Activated naive CD8-positive, alpha-beta T cell treated with anti-CD3 and anti-CD28 coated beads, Interleukin-2, amount 50 U/mL, for 16 hours (primary cell): ENCODE measurements around the gene SELENOO.

ENCODE experiments used
- DNase-seq: peaks from one replicate; pipeline ENCODE4 v3.0.0-alpha.2; 2020; ENCODE audit warnings: low read depth, low spot score

SELENOO gene

DNA sequence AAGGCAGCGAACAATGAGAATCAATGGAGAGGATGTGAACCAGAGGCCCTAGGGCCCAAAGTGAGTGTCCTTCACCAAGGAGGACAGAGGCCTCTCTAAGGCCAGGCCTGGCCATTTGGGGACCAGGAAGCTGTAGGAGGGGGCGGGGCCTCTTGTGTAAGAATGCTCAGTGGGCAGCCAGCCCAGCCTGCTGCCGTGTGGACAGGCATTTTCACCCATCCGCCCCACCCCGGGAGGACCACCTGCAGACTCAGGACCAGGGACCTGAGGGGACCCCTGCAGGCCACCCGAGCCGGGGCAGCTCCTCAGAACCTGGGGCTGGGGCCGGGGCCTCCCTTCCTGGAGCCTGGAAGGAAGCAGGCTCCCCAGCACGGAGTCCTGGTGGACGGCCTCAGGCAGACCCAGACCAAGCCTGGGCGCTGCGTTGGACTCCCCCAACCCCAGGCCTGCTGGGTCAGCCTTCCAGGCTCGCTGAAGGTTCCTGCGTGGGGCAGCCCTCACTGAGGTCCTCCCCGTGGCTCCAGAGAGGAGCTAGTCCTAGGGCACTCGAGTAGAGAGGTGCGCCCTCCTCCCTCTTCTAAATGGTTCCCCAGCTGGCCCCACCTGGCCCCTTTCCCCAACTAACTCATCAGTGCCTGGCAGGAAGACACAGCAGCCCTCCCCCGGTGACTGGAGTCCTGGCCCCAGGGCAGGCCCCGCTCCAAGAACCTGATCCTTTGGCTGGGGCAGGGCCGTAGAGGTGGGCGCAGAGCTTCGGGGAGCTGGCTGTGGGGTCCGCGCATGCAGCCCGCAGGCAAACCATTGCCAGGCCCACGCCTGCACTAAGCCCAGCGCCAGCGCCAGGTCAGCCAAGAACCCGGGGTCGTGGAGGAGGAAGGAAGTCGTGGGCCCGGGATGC, 16.6 kb upstream of the SELENOO start:
- DNase-seq, result no peak

DNA sequence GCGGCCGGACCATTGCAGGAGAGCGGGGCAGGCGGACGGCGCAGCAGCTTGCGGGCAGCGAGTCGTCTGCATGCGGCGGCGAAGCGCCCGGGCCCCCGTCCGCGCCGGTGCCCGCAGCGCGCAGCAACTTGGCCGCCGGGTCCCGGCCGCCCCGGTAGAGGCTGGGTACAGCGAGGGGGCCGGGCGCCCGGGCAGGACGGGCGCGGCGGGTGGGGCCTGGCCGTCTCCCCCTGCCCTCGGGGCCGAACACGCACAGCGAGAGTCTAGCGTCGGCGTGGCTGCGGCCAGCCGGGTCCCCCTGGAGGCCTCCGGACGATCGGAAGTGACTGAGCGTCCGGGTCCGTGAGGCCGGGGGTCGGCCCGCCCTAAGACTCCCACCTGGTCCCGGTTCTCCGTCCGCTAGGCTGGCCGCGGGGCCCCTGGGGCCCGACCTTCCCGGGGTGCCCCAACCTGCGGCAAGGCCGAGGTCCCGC, 15.9 kb upstream of the SELENOO start:
- no peak for DNase-seq

DNA sequence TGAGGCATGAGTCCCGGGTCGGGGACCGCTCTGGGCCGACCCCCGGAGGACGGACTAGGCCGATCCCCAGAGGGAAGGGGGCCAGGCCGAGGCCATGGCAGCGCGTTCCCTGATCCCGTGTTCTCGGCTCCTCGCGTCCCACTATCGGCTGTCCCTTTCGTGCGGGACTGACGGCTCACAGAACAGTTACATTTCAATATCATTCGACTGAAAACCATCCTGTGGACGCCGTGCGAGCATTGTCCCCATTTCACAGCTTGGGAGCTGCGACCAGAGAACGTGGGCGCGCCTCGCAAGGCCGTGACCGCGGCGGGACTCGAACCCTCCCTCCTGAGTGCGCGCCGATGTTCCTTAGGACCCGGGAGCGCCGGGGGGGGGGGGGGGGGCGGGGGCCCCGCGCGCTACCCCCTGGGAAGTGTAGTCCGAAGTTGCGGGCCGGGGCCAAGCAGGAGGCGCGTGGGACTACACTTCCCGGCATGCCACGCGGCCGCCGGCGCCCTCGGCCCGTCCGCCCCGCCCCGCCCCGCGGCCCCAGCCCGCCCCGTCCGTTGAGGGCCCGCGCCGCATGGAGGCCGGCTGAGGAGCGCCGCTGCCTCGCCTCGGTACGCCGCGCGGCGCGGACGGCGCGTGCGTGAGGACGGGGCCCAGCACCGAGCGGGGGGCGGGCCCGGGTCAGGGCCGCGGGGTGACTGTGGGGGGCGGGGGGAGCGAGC, 15.3 kb upstream of the SELENOO start, which contains the start of gene TRABD:
Gene TRABD (plus strand): TSS at position 539 of the 713 bp plus-strand sequence. CDS start 7,148 bp downstream, outside the sequence.
- peak; percentile 74 for DNase-seq

DNA sequence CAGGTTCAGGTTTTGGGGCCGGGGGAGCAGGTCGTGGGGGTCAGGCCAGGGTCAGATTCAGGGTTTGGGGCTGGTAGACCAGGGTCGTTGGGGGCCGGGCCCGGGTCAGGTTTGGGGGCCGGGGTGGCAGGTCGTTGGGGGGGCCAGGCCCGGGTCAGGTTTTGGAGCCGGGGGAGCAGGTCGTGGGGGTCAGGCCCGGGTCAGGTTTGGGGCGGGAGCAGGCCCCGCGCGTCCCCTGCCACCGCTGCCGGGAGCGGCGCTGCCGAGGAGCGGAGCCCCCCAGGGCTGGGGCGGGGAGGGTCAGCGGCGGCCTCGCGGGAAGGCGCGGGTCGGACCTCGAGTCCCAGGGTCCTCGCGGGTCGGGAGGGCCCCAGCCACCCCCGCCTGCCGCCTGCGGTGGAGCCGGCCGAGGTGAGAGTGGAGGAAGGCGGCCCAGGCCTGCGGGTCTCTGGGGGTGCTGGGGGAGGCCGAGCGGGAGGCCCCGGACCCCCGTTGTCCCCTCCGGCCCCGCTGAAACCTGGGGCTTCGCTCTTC, 14.6 kb upstream of the SELENOO start:
- DNase-seq, result no peak

DNA sequence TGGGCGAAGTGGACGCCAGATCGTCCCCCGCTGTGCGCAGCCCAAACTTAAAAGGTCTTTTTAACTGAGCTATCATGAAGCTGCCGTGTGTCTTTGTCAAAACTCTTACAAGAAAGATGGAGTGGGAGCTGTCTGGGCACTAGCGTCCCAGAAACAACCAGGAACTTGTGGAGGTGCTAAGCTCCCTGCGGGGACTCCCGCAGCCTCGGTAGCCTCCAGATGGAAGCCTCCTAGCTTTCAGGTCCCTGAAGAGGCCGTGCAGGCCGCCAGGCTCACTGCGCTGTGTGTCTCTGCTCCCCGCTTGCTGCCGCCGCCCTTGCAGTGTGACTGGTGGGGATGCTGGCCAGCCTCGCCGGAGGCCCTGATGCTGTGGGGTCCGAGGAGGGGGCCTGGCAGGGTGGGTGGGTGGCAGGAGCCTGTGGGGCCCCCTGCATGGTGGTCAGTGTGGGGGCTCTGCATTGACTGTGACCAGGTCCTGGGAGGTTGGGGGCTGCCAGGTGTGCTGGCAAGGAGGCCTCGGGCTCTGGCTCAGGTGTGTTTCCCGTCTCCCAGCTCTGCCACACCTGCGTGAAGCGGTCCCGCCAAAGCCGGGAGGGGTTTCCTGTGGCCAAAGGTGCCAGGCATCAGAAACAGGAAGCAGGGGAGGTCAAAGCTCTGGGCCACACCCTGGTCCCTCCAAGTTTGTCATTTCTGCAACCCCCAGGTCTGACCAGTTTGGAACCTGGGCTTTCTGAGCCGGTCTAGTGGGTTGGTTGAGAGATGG, 13.9 kb upstream of the SELENOO start:
- no peak for DNase-seq

DNA sequence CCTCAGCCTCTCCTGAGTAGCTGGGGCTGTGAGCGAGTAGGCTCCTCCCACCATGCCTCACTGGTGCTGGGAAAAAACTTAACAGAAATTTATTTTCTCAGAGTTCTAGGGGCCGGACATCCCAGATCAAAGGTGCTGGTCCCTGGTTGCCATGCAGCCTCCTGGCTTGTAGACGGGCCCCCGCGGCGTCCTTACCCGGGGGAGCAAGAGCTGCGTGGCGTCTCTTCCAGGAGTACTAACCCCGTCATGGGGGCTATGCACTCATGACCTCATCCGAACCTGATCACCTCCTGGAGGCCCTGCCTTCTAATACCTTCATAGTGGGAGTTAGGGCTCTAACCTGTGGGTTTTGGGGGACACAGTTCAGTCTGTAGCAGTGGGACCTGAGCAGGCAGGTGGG, 12.5 kb upstream of the SELENOO start:
- DNase-seq, result no peak

DNA sequence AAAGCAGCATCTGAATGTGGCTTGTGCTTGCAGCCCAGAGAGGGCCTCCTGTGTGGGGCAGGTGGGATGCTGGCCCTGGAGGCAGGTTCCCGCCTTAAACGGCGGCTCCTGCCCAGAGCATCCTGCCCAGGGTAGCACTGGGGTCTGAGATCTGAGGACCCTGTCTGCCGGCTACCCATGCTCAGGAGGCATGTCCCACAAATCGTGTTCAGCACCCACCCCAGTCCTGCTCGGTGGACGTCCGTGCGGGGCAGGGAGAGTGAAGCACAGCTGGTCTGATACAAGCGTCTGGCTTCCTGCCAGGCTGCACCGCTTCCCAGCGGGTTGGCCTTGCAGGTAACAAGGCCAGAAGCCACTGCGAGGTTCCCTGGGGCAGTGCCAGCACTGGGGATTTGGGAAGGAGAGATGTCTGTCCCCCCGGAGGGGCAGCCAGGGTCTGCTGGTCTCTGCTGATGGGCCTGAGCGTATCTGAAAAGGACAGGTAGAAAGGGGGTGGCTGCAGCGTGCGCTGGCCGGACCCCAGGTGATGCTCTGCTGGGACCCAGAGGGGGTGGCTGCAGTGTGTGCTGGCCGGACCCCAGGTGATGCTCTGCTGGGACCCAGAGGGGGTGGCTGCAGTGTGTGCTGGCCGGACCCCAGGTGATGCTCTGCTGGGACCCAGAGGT, 11.5 kb upstream of the SELENOO start:
- DNase-seq, result no peak

DNA sequence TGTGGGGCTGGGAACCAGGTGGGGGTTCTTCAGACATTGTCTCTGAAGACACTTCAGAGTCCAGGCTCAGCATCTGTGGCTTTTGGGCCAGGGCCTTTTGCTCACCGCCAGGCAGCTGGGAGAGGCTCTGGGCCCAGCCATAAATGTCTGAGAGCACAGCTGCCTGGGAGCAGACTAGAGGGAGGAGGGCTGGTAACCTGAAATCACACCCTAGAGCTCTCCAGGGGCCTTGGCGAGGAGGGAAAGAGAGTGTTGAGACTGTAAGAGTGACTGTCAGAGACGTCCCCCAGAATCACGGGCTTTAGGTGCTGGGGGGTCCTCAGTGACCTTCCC, 11.0 kb upstream of the SELENOO start:
- DNase-seq, result no peak

DNA sequence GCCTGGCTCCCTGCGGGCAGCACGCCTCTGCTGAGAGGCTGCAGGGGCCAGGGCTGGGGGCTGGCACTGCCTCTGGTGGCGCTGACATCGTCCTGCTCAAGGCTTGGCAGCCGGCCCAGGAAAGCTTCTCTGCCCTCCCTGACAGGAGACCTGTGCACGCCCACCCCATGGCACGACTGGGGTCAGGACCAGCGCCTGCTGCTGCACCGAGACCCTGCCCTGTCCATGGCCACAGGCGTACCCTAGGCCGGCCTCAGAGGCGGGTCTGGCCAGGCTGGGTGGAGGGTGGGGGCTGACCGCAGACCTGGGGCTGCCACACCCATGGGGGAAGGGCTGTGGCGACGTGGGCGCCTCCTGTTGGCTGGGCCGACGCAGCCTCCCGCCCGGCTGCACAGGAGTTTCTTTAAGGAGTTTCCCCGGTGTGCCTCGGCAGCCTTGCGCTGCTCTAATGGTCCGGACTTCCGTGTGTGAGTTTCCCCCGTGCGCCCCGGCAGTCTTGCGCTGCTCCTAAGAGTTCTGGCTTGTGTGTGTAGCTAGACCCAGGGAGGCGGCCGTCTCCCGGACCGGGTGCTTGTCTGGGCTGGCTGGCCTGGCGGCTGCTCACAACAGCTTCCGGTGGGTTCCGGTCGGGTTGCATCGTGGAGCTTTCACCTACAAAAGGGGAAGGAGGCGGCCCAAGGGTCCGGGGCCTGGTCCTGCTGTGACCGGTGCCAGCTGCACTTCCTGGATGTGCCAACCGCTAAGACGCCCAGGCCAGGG, 10.4 kb upstream of the SELENOO start:
- peak; percentile 29 for DNase-seq

DNA sequence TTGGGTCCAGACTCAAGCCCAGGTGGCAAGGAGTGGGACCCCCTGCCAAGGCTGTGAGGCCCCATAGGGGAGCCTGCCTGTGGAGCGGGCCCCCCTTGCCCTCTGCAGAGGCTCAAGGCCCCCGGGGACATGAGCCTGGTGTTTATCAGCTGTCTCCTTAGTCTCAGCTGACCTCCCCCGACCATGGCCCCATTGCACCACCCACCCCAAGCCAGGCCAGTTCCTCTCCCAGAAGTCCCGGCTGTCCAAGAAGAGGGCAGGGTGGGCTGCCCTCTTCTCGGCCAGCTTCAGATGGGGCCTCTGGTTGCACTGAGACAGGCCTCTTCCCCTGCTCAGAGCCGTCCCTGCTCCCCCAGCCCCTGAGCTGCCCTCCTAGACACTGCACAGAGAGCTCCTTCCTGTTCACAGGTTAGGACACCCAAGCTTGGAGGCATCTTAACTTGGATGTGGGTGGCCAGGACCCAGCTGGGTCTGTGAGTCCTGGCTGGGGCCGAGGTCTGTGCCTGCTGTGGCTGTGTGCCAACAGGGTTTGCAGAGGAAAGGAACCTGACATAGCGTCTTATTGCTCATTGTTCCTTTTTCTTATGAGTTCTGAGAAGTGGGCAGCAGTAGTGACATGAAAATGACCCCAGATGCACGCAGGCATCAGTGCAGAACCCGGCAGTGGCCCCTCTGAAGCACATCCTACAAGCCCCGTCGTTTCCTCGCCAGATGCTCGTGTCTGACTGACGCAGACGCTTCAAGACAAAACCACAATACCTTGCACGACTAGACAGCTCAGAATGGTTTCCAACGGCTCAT, 9.7 kb upstream of the SELENOO start:
- DNase-seq, result peak; percentile 54

DNA sequence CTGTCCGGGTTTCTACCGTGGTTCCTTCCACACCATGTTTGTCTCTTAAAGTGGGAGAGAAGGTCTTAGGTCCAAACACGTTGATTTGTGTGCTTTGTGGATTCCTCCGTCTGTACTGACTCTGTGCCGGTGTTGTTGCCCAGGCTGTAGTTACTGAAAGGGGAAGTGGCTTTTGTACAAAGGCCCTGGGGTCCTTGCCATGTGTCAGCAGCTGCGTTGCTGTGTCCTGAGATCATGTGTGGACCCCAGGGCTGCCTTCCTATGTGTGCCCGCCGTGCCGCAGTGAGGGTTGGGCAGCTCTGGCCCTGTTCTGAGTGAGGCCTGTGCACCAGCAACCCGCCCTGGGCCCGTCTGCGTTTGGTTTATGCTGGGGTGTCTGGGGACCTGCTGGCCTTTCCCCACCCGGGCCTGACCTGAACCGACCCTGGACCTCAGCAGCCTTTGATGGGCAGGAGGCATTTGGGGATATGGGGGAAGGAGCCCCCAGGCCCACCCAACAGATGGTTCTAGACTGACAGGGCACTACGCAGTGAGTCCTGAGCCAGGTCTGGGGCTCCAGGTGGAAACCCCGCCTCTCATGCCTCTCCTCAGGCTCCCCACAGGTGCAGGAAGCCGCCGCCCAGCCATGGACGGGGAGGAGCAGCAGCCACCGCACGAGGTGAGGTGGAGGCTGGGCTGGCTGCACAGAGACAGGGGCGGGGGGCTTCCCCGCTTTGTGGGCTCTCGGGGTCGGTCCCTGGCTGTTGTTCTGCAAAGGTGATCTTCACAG, 8.2 kb upstream of the SELENOO start:
- DNase-seq, result no peak

DNA sequence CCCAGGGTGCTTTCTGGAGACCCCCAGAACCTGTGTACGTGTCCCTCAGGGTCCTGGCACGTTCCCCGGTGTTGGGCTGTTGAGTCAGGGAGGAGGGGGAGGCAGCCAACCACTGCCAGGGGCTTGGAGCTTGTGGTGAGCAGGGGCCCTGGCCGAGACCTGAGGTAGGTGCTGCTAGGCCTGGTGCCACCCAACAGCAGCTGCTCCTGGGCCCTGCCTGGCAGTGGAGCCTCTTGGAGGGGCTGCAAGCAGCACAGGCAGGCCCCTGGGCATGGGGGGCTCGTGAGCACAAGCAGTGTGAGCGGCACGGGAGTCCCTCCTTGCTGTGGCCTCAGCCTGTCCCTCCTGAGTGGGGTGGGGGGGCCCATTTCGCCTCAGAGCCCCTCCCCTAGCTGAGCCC, 7.2 kb upstream of the SELENOO start:
- no peak for DNase-seq

DNA sequence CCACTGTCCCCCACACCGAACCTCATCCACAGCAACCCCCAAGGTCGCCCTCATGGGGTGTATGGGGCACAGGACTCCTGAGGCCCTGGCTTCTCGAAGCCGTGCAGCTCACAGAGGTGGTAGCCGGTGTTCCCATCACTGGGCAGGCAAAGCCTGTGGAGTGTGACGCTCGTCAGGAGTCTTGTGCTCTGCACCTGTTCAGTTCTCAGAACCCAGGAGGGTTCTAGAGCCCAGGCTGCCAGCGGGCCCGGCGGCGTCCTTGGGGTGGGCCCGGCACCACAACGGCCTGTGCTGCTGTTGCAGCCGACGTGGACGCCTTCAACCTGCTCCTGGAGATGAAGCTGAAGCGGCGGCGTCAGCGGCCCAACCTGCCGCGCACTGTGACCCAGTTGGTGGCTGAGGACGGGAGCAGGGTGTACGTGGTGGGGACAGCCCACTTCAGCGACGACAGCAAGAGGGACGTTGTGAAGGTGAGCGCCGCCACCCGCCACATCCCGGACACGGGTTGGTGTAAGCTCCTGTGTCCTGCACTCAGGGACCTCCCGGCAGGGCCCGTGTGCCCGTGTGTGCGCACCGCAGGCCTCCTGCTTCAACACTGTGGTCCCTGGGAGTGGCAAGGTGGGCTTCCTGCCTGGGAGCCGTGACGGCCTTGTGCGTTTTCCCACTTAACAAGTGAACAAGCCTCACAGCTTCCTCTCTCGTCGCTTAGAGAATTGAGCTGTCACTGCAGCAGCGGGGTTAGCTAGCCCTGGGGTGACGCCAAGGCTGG, 6.6 kb upstream of the SELENOO start:
- DNase-seq, result no peak

DNA sequence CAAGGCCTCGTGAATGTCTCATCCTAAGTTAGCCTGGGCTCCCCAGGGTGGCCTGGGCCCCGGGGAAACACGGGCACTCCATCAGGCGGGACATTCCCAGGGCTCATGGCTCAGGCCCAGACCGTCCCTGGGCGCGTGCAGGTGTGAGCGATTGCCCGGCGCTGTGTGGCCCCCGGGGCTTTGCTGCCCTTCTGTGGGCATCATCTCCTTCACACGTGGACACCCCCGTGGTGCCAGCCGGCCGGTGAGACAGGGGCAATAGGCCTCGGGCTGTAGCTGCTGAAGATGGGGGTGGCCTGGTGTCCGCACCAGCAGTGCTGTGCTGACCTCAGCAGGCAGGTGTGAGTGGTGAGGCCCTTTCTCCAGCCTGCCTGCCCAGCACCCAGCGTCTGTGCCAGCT, 4.6 kb upstream of the SELENOO start:
- DNase-seq, result no peak

DNA sequence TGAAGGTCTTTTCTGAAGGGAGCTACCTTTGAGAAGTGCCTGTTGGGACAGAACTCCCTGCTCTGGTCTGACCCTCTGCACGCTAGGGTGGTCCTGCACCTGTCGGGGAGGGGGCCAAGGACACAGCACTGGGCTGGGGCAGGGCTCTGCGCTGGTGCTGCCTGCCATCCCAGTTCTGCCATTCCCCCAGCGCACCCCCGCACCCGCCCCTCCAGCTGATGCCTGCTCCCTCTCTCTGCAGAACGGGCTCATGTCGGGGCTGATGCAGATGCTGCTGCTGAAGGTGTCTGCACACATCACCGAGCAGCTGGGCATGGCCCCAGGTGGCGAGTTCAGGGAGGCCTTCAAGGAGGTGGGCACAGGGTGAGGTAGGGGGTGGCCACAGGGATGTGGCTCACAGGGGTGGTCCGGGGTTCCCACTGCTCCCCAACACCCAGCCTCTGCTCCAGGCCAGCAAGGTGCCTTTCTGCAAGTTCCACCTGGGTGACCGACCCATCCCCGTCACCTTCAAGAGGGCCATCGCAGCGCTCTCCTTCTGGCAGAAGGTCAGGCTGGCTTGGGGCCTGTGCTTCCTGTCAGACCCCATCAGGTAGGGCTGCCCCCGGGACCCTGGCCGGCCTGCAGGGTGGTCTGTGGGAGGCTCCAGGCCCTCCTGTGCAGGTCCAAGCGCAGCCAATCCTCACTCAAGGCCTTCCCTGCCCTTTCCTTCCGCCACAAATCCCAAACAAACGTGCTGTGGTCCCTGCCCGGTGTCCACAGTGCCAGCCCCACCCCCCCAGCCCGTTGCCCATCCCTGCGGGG, 3.6 kb upstream of the SELENOO start:
- DNase-seq, result no peak

DNA sequence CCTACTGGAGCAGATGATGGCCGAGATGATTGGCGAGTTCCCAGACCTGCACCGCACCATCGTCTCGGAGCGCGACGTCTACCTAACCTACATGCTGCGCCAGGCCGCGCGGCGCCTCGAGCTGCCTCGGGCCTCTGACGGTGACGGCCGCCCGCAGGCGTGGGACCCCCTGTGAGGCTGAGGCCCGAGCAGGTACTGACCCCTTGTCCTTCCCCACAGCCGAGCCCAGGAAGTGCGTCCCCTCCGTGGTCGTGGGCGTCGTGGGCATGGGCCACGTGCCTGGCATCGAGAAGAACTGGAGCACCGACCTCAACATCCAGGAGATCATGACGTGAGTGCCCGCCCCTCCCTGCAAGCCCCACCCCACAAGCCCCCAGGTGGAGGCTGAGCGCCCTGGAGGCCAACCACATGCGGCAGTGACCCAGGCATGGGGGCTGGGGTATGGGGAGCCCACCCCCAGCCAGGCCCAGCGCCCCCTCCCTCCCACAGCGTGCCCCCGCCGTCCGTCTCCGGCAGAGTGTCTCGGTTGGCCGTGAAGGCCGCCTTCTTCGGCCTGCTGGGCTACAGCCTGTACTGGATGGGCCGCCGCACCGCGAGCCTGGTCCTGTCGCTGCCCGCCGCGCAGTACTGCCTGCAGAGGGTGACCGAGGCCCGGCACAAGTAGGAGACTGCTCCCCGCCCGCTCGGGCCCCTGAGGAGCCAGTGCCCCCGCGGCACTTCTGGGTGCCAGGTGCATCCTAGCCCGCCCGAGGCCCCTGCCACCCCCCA, 2.8 kb upstream of the SELENOO start:
- DNase-seq, result no peak

DNA sequence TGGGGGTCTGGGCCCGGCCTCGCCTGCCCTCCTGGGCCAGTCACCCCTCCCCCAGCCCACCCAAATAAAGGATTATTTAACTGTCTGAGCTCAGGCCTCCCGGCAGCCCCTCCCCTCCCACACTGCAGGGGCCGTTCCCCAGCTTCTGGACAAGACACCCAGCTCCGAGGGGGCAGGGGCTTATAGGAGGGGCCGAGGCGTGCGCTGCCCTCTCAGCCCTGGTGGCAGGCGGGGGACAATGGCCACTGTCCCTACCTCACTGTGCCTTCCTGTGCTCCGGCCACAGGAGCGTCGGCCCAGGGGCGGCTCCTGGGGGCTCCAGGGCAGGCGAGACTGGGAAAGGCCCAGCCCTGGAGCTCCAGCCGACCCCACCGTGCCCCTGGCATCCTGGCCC, 2.2 kb upstream of the SELENOO start:
- no peak for DNase-seq
